Neutrophil (primary cell): ENCODE data around the gene ZNF32.
"Not testable (repeated sequence)": the region's sequence is repeated elsewhere in the genome, so short reads cannot be mapped to it uniquely, and the experiment has no call there.

ENCODE experiments used
- H3K27ac ChIP-seq: fragments of 200-600 bp; sonication (generic); 2 replicates; pipeline ENCODE4 v1.5.1; 2016; ENCODE audit warnings: mild to moderate bottlenecking, moderate library complexity
- H3K27me3 ChIP-seq: fragments of 200-600 bp; sonication (generic); 2 replicates; pipeline ENCODE4 v1.6.0; 2016; ENCODE audit warnings: mild to moderate bottlenecking
- H3K36me3 ChIP-seq: fragments of 200-600 bp; sonication (generic); 2 replicates; pipeline ENCODE4 v1.5.1; 2017
- H3K4me1 ChIP-seq, 2 experiments: fragments of 200-600 bp in 1 of 2; sonication (generic) in 1 of 2; 1 replicate in 1 of 2; 2 replicates in 1 of 2; pipeline versions ENCODE4 v1.5.1 to v1.6.1; 2013 to 2016; ENCODE audit warnings: low read depth in 1 of 2, low read length in 1 of 2, mild to moderate bottlenecking in 1 of 2, moderate library complexity in 1 of 2; ENCODE audit not compliant: control insufficient read depth in 1 of 2, insufficient read depth in 1 of 2
- H3K4me3 ChIP-seq, 2 experiments: fragments of 200-600 bp in 1 of 2; sonication (generic) in 1 of 2; 1 replicate in 1 of 2; 2 replicates in 1 of 2; pipeline ENCODE4 v1.5.1; 2013 to 2016; ENCODE audit warnings: low read depth in 1 of 2, low read length in 1 of 2, mild to moderate bottlenecking in 1 of 2, moderate library complexity in 1 of 2
- H3K9me3 ChIP-seq: fragments of 200-600 bp; sonication (generic); 2 replicates; pipeline ENCODE4 v1.5.1; 2016
- TF ChIP-seq, protein P1 (sequence below): fragments of 200-600 bp; sonication (generic); IDR thresholded peaks from 2 replicates; pipeline ENCODE4 v1.5.1; 2016; ENCODE audit warnings: antibody characterized with exemption

Gene ZNF32

DNA sequence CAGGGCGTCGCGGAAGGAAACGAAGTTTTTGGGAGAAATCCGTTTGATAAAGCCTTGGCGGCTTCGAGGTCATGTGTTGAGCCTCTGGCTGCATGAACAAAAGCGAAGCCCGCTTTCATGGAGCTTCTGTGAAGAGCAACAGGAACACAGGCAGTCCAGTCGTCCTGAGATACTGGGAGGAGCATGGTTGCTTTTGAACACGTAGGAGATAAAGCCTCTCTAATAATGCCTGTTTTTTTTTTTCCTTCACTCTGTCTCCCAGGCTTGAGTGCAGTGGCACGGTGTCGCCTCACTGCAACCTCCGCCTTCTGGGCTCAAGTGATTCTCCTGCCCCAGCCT, 473 bp upstream of the ZNF32 start:
- Histone ChIP-seq H3K9me3 (peaks cover 10% of the 10 kb centered on the region), H3K27me3 (peaks cover 34% of the 10 kb centered on the region), H3K4me3 (peak overlapping the region; percentile 56 to 69), H3K27ac (no peak overlapping the region), H3K4me1 (peaks cover 7 to 12% of the 10 kb centered on the region in 2 experiments), H3K36me3 (no peaks in the 10 kb centered on the region)
- TF ChIP-seq, protein P1, sequence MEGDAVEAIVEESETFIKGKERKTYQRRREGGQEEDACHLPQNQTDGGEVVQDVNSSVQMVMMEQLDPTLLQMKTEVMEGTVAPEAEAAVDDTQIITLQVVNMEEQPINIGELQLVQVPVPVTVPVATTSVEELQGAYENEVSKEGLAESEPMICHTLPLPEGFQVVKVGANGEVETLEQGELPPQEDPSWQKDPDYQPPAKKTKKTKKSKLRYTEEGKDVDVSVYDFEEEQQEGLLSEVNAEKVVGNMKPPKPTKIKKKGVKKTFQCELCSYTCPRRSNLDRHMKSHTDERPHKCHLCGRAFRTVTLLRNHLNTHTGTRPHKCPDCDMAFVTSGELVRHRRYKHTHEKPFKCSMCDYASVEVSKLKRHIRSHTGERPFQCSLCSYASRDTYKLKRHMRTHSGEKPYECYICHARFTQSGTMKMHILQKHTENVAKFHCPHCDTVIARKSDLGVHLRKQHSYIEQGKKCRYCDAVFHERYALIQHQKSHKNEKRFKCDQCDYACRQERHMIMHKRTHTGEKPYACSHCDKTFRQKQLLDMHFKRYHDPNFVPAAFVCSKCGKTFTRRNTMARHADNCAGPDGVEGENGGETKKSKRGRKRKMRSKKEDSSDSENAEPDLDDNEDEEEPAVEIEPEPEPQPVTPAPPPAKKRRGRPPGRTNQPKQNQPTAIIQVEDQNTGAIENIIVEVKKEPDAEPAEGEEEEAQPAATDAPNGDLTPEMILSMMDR, result no peak

DNA sequence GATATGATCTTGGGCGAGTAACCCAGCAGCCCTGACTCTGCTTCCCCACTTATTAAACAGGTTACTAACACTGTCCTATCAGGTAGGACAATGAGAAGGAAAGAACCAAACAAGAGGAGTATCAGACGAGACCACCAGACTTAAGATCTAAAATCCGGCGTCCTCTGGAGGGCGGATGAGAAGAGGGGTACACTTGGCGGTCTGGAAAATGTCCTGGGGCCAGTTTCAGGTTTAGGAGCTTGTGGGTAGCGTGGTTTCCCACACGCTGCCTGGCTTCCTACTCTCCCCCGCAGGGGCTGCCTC, 635 bp downstream of the ZNF32 start:
- TF ChIP-seq, protein P1, result no peak
- Histone ChIP-seq H3K27ac (no peak overlapping the region), H3K27me3 (peaks cover 34% of the 10 kb centered on the region), H3K4me3 (peak overlapping the region; percentile 56 to 69), H3K9me3 (peaks cover 21% of the 10 kb centered on the region), H3K4me1 (peaks cover 7 to 12% of the 10 kb centered on the region in 2 experiments), H3K36me3 (no peaks in the 10 kb centered on the region)

DNA sequence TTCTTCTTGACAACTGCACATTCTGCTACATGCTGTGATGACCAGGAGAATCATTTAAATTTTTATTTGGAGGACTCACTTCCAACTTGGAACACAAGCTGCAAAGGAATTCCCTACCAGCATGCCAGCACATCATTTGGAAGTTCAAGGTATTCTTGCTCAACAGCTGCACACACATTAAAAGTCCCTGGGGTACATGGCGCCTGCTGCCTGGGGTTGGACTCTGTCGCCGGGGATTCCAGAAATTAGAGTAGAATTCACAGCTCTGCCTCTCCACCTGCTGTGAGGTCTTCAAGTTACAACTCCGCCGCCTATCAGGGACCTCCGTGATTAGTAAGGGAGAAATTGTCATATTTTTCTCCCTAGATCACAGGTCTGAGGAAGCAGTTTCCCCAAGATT, 1.1 kb downstream of the ZNF32 start:
- Histone ChIP-seq H3K4me3 (no peak overlapping the region), H3K27ac (no peak overlapping the region), H3K9me3 (peaks cover 22% of the 10 kb centered on the region), H3K4me1 (peaks cover 7 to 12% of the 10 kb centered on the region in 2 experiments), H3K36me3 (no peaks in the 10 kb centered on the region), H3K27me3 (peaks cover 34% of the 10 kb centered on the region)
- TF ChIP-seq, protein P1, result no peak

DNA sequence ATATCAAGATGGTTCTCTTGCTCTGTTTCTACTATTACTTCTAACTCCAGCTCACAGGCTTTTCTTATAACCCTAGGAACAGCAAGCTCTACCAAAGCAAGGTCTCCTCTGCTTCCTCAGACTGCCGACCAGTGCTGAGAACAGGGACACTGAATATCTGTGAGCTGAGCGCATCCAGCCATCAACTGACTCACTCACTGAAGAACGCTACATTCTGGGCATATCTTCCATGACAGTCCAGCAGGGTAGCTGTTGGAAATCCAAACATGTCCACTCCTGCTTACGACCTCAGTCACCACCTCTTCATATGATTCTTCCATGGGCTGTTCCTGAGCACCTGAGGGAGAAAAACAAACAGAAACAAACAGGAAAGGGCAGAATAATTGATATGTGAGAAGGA, 2.8 kb downstream of the ZNF32 start:
- no peak overlapping the region for H3K27ac ChIP-seq
- no peaks in the 10 kb centered on the region for H3K36me3 ChIP-seq
- peaks cover 7 to 12% of the 10 kb centered on the region in 2 experiments for H3K4me1 ChIP-seq
- peaks cover 22% of the 10 kb centered on the region for H3K9me3 ChIP-seq
- H3K4me3 ChIP-seq, result no peak overlapping the region
- TF ChIP-seq, protein P1, result no peak
- H3K27me3 ChIP-seq, result peaks cover 33% of the 10 kb centered on the region

DNA sequence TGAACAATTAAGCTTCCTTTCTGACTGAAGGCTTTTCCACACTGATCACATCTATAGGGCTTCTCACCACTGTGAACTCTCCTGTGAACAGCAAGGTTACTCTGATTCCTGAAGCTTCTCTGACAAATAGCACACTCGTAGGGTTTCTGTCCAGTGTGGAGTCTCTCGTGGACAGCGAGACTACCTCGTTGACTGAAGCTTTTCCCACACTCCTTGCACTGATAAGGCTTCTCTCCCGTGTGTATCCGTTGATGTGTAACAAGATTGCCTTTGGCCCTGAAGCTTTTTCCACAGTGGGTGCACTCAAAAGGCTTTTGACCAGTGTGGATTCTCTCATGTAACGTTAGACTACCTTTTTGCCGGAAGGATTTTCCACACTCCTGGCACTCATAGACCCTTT, 4.4 kb downstream of the ZNF32 start:
- H3K9me3 ChIP-seq, result peaks cover 22% of the 10 kb centered on the region
- TF ChIP-seq, protein P1, result no peak

DNA sequence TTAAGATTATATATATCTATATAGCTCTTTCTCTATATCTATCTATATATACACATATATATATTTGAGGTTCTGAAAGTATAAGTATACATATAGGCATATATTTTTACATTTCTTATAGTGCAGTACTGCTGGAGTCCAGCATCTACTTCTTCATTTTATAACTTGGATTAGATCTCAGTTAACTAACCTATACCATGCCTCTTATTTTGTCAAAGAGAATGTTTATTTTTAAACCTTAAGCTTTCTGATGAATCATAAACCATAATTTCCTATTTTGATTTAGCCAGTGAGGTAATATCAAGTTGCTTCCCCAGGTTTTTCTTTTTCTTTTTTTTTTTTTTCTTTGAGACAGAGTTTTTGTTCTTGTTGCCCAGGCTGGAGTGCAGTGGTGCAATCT, 8.1 kb downstream of the ZNF32 start:
- H3K36me3 ChIP-seq, result no peaks in the 10 kb centered on the region
- TF ChIP-seq, protein P1, result no peak
- peaks cover 22% of the 10 kb centered on the region for H3K9me3 ChIP-seq
- H3K27me3 ChIP-seq, result no peaks in the 10 kb centered on the region
- H3K4me3 ChIP-seq, result no peak overlapping the region
- no peak overlapping the region for H3K27ac ChIP-seq
- H3K4me1 ChIP-seq, result no peaks in the 10 kb centered on the region

More for the DNA sequence above, 4.4 kb downstream of the ZNF32 start:
- peaks cover 19% of the 10 kb centered on the region for H3K27me3 ChIP-seq
- no peak overlapping the region for H3K4me3 ChIP-seq
- peaks cover 7 to 11% of the 10 kb centered on the region in 2 experiments for H3K4me1 ChIP-seq
- no peaks in the 10 kb centered on the region for H3K36me3 ChIP-seq
- H3K27ac ChIP-seq, result no peak overlapping the region

DNA sequence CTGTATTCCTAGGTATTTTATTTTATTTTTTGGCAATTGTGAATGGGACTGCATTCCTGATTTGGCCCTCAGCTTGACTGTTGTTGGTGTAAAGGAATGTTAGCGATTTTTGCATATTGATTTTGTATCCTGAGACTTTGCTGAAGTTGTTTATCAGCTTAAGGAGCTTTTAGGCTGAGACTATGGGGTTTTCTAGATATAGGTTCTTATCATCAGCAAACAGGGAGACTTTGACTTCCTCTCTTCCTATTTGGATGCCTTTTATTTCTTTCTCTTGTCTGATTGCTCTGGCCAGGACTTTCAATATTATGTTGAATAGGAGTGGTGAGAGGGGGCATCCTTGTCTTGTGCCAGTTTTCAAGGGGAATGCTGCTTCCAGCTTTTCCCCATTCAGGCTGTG, 12.9 kb downstream of the ZNF32 start:
- not testable (repeated sequence) for H3K27ac ChIP-seq, H3K36me3 ChIP-seq, H3K4me3 ChIP-seq, H3K4me1 ChIP-seq, H3K9me3 ChIP-seq, H3K27me3 ChIP-seq
